WTC11 (cell line): ENCODE results near the gene IFT122. TPM values are rescaled to one million over a fixed set of nuclear protein-coding genes. Genes with fewer than 3 reads are reported as not detected.
A peak's percentile ranks its signal among the peaks of the same experiment; 100 is the strongest.

Source experiments
- ATAC-seq: fragments of 200-7000 bp; cut with Tn5 transposase; 2 replicates; pipeline ENCODE4 v1.10.0; 2021; ENCODE audit warnings: mild to moderate bottlenecking, moderate library complexity
- CTCF ChIA-PET: fragments of 300-600 bp; sonication (Branson Sonifier 250); formaldehyde crosslinking; loops from one replicate; lab custom pipeline; 2021; ENCODE audit warnings: antibody characterized with exemption; lab: Charles Lee
- POLR2A ChIA-PET: fragments of 350-600 bp; sonication (Branson Sonifier 250); formaldehyde crosslinking; loops from one replicate; lab custom pipeline; 2021; ENCODE audit warnings: antibody characterized with exemption; lab: Charles Lee
- DNase-seq: peaks from one replicate; pipeline ENCODE4 v3.0.0; 2021; ENCODE audit warnings: low spot score
- H3K27ac Mint-ChIP-seq: 2 replicates; pipeline ENCODE4 v1.8.0; 2021; ENCODE audit warnings: mixed read lengths
- H3K27me3 Mint-ChIP-seq: 2 replicates; pipeline ENCODE4 v1.8.0; 2021; ENCODE audit warnings: low read depth, mild to moderate bottlenecking, moderate library complexity, mixed read lengths
- H3K36me3 Mint-ChIP-seq: 2 replicates; pipeline ENCODE4 v1.8.0; 2021; ENCODE audit warnings: mixed read lengths
- H3K4me1 Mint-ChIP-seq: 2 replicates; pipeline ENCODE4 v1.8.0; 2022; ENCODE audit warnings: mixed read lengths
- H3K4me3 Mint-ChIP-seq: 2 replicates; pipeline ENCODE4 v1.8.0; 2021; ENCODE audit warnings: mild to moderate bottlenecking, moderate library complexity, mixed read lengths
- H3K9me3 Mint-ChIP-seq: 2 replicates; pipeline ENCODE4 v1.8.0; 2021; ENCODE audit warnings: mixed read lengths
- ELF4 ChIP-seq: sonication (generic); formaldehyde crosslinking; IDR thresholded peaks from 2 replicates; pipeline ENCODE4 v1.8.1; 2022; ENCODE audit warnings: low read depth, mild to moderate bottlenecking, moderate library complexity, missing genetic modification reagents
- ETV6 ChIP-seq: sonication (generic); formaldehyde crosslinking; IDR thresholded peaks from 2 replicates; pipeline ENCODE4 v1.8.1; 2022; ENCODE audit warnings: mild to moderate bottlenecking, missing genetic modification reagents
- HMGA2 ChIP-seq: fragments of 250-450 bp; sonication (Bioruptor Pico); IDR thresholded peaks from 2 replicates; pipeline ENCODE4 v1.4.0; 2021; ENCODE audit warnings: mild to moderate bottlenecking, moderate library complexity
- NFYB ChIP-seq: sonication (generic); formaldehyde crosslinking; conservative IDR thresholded peaks from 2 replicates; pipeline ENCODE4 v1.8.0; 2022; ENCODE audit warnings: low read depth, missing genetic modification reagents
- SMAD3 ChIP-seq: sonication (generic); formaldehyde crosslinking; IDR thresholded peaks from 2 replicates; pipeline ENCODE4 v1.8.0; 2022; ENCODE audit warnings: missing genetic modification reagents, mild to moderate bottlenecking, borderline replicate concordance
- TCF7 ChIP-seq: sonication (generic); formaldehyde crosslinking; IDR thresholded peaks from 2 replicates; pipeline ENCODE4 v1.8.0; 2022; ENCODE audit warnings: mild to moderate bottlenecking, low read depth, missing genetic modification reagents, moderate library complexity
- TP53 ChIP-seq: sonication (generic); formaldehyde crosslinking; IDR thresholded peaks from 2 replicates; pipeline ENCODE4 v1.8.1; 2023; ENCODE audit warnings: mild to moderate bottlenecking, missing genetic modification reagents
- total RNA-seq: library from RNA; stranded (reverse); gene quantifications from 3 replicates; pipeline ENCODE4 v1.2.3, GENCODE V29; 2021
- TF ChIP-seq, protein P1 (sequence below): sonication (generic); formaldehyde crosslinking; IDR thresholded peaks from 2 replicates; pipeline ENCODE4 v1.8.1; 2022; ENCODE audit warnings: low read depth, mild to moderate bottlenecking, moderate library complexity, missing genetic modification reagents, borderline replicate concordance
- TF ChIP-seq, protein P2 (sequence below): fragments of 250-450 bp; sonication (Bioruptor Pico); IDR thresholded peaks from 2 replicates; pipeline ENCODE4 v1.9.0; 2021; ENCODE audit warnings: mild to moderate bottlenecking, borderline replicate concordance
- TF ChIP-seq, protein P3 (sequence below): sonication (generic); formaldehyde crosslinking; IDR thresholded peaks from 2 replicates; pipeline ENCODE4 v1.8.1; 2022; ENCODE audit warnings: mild to moderate bottlenecking, moderate library complexity, missing genetic modification reagents
- TF ChIP-seq, protein P4 (sequence below): sonication (generic); formaldehyde crosslinking; IDR thresholded peaks from 2 replicates; pipeline ENCODE4 v1.8.0; 2022; ENCODE audit warnings: mild to moderate bottlenecking, missing genetic modification reagents
- TF ChIP-seq, protein P5 (sequence below): sonication (generic); formaldehyde crosslinking; IDR thresholded peaks from 2 replicates; pipeline ENCODE4 v1.8.1; 2022; ENCODE audit warnings: missing genetic modification reagents, borderline replicate concordance
- TF ChIP-seq, protein P6 (sequence below): sonication (generic); formaldehyde crosslinking; IDR thresholded peaks from 2 replicates; pipeline ENCODE4 v1.8.0; 2022; ENCODE audit warnings: mild to moderate bottlenecking, missing genetic modification reagents
- TF ChIP-seq, protein P7 (sequence below): sonication (generic); formaldehyde crosslinking; IDR thresholded peaks from 2 replicates; pipeline ENCODE4 v1.8.1; 2023; ENCODE audit warnings: mild to moderate bottlenecking, missing genetic modification reagents, moderate library complexity
- TF ChIP-seq, protein P8 (sequence below): sonication (generic); formaldehyde crosslinking; IDR thresholded peaks from 2 replicates; pipeline ENCODE4 v1.8.0; 2023; ENCODE audit warnings: mild to moderate bottlenecking, missing genetic modification reagents

Gene IFT122
- total RNA-seq, 1 experiment from 2014 or later, result 22.8 TPM

DNA sequence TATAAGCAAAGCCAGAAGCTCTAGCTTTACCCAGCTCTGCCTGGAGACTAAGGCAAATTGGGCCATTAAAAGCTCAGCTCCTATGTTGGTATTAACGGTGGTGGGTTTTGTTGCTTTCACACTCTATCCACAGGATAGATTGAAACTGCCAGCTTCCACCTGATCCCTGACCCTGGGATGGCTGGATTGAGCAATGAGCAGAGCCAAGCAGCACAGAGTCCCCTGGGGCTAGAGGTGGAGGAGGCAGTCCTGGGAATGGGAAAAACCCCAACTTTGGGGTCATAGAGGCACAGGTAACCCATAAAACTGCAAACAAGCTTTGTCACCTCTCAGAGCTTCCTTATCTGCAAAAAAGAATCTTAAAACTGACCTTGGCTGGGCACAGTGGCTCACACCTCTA is 95.1 kb downstream of the IFT122 start (continued):
- TF ChIP-seq, protein P1, sequence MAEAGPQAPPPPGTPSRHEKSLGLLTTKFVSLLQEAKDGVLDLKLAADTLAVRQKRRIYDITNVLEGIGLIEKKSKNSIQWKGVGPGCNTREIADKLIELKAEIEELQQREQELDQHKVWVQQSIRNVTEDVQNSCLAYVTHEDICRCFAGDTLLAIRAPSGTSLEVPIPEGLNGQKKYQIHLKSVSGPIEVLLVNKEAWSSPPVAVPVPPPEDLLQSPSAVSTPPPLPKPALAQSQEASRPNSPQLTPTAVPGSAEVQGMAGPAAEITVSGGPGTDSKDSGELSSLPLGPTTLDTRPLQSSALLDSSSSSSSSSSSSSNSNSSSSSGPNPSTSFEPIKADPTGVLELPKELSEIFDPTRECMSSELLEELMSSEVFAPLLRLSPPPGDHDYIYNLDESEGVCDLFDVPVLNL, result no peak

DNA sequence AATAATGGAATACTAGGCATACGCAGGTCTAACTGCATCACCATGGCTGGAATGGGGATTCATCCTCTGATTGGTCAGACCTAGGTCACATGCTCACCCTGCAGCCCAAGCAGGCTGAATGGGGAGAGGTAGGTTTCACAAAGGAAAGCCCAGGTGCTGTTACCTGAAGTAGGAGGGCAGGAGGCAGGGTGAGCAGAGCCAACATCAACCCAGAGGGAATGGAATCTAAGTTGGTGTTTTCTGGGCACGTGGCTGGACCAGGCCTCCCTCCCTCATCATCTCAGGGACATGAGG is 96.3 kb downstream of the IFT122 start:
- DNase-seq (no peak), ATAC-seq (peak; percentile 52)
- Mint-ChIP-seq H3K36me3 (no peaks in the 10 kb centered on the region), H3K4me1 (peaks cover 31% of the 10 kb centered on the region), H3K27me3 (no peaks in the 10 kb centered on the region), H3K9me3 (peaks cover 2% of the 10 kb centered on the region), H3K4me3 (no peak overlapping the region), H3K27ac (no peak overlapping the region; the same call in 1 of the 2 replicates)
- ChIA-PET CTCF (interaction anchor here (0.7 to 1.0 kb wide), 2 partner anchors 46 to 70 kb away, joined by 3 to 4 read pairs; partner anchors contain the start of gene PLXND1), POLR2A (no interaction called here)
- TF ChIP-seq, protein P2, sequence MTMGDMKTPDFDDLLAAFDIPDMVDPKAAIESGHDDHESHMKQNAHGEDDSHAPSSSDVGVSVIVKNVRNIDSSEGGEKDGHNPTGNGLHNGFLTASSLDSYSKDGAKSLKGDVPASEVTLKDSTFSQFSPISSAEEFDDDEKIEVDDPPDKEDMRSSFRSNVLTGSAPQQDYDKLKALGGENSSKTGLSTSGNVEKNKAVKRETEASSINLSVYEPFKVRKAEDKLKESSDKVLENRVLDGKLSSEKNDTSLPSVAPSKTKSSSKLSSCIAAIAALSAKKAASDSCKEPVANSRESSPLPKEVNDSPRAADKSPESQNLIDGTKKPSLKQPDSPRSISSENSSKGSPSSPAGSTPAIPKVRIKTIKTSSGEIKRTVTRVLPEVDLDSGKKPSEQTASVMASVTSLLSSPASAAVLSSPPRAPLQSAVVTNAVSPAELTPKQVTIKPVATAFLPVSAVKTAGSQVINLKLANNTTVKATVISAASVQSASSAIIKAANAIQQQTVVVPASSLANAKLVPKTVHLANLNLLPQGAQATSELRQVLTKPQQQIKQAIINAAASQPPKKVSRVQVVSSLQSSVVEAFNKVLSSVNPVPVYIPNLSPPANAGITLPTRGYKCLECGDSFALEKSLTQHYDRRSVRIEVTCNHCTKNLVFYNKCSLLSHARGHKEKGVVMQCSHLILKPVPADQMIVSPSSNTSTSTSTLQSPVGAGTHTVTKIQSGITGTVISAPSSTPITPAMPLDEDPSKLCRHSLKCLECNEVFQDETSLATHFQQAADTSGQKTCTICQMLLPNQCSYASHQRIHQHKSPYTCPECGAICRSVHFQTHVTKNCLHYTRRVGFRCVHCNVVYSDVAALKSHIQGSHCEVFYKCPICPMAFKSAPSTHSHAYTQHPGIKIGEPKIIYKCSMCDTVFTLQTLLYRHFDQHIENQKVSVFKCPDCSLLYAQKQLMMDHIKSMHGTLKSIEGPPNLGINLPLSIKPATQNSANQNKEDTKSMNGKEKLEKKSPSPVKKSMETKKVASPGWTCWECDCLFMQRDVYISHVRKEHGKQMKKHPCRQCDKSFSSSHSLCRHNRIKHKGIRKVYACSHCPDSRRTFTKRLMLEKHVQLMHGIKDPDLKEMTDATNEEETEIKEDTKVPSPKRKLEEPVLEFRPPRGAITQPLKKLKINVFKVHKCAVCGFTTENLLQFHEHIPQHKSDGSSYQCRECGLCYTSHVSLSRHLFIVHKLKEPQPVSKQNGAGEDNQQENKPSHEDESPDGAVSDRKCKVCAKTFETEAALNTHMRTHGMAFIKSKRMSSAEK (CRISPR knock-in tag), result no peak
- TF ChIP-seq TP53 (CRISPR knock-in tag), result no peak
- TF ChIP-seq, protein P3, sequence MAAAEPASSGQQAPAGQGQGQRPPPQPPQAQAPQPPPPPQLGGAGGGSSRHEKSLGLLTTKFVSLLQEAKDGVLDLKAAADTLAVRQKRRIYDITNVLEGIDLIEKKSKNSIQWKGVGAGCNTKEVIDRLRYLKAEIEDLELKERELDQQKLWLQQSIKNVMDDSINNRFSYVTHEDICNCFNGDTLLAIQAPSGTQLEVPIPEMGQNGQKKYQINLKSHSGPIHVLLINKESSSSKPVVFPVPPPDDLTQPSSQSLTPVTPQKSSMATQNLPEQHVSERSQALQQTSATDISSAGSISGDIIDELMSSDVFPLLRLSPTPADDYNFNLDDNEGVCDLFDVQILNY, result no peak
- no peak for TF ChIP-seq ELF4 (CRISPR knock-in tag)
- TF ChIP-seq NFYB, result peak; percentile 44
- TF ChIP-seq TCF7 (CRISPR knock-in tag), result no peak
- TF ChIP-seq, protein P4, sequence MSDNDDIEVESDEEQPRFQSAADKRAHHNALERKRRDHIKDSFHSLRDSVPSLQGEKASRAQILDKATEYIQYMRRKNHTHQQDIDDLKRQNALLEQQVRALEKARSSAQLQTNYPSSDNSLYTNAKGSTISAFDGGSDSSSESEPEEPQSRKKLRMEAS (CRISPR knock-in tag), result no peak
- TF ChIP-seq, protein P5, sequence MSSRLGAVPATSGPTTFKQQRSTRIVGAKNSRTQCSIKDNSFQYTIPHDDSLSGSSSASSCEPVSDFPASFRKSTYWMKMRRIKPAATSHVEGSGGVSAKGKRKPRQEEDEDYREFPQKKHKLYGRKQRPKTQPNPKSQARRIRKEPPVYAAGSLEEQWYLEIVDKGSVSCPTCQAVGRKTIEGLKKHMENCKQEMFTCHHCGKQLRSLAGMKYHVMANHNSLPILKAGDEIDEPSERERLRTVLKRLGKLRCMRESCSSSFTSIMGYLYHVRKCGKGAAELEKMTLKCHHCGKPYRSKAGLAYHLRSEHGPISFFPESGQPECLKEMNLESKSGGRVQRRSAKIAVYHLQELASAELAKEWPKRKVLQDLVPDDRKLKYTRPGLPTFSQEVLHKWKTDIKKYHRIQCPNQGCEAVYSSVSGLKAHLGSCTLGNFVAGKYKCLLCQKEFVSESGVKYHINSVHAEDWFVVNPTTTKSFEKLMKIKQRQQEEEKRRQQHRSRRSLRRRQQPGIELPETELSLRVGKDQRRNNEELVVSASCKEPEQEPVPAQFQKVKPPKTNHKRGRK (CRISPR knock-in tag), result no peak
- TF ChIP-seq, protein P6, sequence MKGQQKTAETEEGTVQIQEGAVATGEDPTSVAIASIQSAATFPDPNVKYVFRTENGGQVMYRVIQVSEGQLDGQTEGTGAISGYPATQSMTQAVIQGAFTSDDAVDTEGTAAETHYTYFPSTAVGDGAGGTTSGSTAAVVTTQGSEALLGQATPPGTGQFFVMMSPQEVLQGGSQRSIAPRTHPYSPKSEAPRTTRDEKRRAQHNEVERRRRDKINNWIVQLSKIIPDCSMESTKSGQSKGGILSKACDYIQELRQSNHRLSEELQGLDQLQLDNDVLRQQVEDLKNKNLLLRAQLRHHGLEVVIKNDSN (CRISPR knock-in tag), result peak; percentile 73
- no peak for TF ChIP-seq SMAD3 (CRISPR knock-in tag)
- TF ChIP-seq ETV6 (CRISPR knock-in tag), result no peak
- TF ChIP-seq, protein P7, sequence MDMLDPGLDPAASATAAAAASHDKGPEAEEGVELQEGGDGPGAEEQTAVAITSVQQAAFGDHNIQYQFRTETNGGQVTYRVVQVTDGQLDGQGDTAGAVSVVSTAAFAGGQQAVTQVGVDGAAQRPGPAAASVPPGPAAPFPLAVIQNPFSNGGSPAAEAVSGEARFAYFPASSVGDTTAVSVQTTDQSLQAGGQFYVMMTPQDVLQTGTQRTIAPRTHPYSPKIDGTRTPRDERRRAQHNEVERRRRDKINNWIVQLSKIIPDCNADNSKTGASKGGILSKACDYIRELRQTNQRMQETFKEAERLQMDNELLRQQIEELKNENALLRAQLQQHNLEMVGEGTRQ (CRISPR knock-in tag), result peak; percentile 85
- TF ChIP-seq, protein P8, sequence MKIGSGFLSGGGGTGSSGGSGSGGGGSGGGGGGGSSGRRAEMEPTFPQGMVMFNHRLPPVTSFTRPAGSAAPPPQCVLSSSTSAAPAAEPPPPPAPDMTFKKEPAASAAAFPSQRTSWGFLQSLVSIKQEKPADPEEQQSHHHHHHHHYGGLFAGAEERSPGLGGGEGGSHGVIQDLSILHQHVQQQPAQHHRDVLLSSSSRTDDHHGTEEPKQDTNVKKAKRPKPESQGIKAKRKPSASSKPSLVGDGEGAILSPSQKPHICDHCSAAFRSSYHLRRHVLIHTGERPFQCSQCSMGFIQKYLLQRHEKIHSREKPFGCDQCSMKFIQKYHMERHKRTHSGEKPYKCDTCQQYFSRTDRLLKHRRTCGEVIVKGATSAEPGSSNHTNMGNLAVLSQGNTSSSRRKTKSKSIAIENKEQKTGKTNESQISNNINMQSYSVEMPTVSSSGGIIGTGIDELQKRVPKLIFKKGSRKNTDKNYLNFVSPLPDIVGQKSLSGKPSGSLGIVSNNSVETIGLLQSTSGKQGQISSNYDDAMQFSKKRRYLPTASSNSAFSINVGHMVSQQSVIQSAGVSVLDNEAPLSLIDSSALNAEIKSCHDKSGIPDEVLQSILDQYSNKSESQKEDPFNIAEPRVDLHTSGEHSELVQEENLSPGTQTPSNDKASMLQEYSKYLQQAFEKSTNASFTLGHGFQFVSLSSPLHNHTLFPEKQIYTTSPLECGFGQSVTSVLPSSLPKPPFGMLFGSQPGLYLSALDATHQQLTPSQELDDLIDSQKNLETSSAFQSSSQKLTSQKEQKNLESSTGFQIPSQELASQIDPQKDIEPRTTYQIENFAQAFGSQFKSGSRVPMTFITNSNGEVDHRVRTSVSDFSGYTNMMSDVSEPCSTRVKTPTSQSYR, result no peak
- TF ChIP-seq HMGA2 (CRISPR knock-in tag), result no peak
